ENCODE results near the gene C2orf66. TPM values are rescaled to one million over a fixed set of nuclear protein-coding genes. Genes with fewer than 3 reads are reported as not detected.

C2orf66 gene
- total RNA-seq (2022; extraction: Qiagen RNA extraction; ENCODE audit: low read depth): 0.11 TPM in 1 of 5 replicates, not detected in the others

GRCh38 chr2:196809260-196809659 is at the start of gene C2orf66:
Gene C2orf66, minus strand, starts transcription at chr2:196809355. Its CDS starts 19 bp downstream, at chr2:196809336.

Other genes with a start within 250 kb of the C2orf66 start
- 1.7 to 3.2 TPM (median 1.8 TPM) in 5 replicates for gene HECW2, start 215.8 kb downstream of the C2orf66 start, total RNA-seq (2022; extraction: Qiagen RNA extraction; ENCODE audit: low read depth)
- gene CCDC150, start 169.6 kb downstream of the C2orf66 start, total RNA-seq (2022; extraction: Qiagen RNA extraction; ENCODE audit: low read depth): 4.2 to 8.0 TPM (median 5.6 TPM) in 5 replicates
- 15.4 to 20.4 TPM (median 18.7 TPM) in 5 replicates for gene GTF3C3, start 9.7 kb downstream of the C2orf66 start, total RNA-seq (2022; extraction: Qiagen RNA extraction; ENCODE audit: low read depth)
- 1.1 to 3.3 TPM (median 2.5 TPM) in 5 replicates for gene PGAP1, start 117.4 kb upstream of the C2orf66 start, total RNA-seq (2022; extraction: Qiagen RNA extraction; ENCODE audit: low read depth)